Mesenteric fat pad (tissue), 1 donor: Measurements from ENCODE around the gene LRRC43. TPM values are rescaled to one million over a fixed set of nuclear protein-coding genes. Genes with fewer than 3 reads are reported as not detected.
"Not testable (repeated sequence)": the region's sequence is repeated elsewhere in the genome, so short reads cannot be mapped to it uniquely, and the experiment has no call there.

Source experiments
- DNase-seq: peaks from one replicate; pipeline ENCODE4 v3.0.0-alpha.2; 2020; ENCODE audit warnings: low spot score
- total RNA-seq: library from RNA; stranded (reverse); fragmentation: NEBNext Ultra II Directional; extraction: Animal tissue kit (Norgen Biotek cat#: 25700); gene quantifications from one replicate; pipeline ENCODE4 v1.2.1, GENCODE V29; 2021
- donor health status: DM: yes; HTN: yes; CAD: no.

The LRRC43 gene
- total RNA-seq, 1 donor from 2014 or later, result 1.1 TPM

DNA sequence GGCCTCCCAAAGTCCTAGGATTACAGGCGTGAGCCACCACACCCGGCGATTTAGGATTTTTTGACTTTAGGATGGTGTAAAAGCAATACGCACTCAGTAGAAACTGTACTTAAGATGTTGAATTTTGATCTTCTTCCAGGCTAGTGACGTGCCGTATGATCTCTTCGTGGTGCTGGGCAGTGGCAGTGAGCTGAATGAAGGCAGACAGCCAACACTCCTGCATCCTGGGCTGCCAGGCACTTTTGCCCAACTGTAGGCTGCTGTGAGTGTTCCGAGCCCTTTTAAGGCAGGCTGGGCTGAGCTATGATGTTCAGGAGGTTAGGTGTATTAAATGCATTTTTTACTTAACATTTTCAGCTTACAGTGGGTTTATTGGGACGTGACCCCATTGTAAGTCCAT lies 30.2 kb upstream of the LRRC43 start:
- DNase-seq, result no peak

GRCh38 chr12:122155705-122156104 lies 27.2 kb upstream of the LRRC43 start:
- DNase-seq, result no peak

GRCh38 chr12:122158700-122159285 lies 24.1 kb upstream of the LRRC43 start:
- no peak for DNase-seq

GRCh38 chr12:122159882-122160281 lies 23.0 kb upstream of the LRRC43 start:
- no peak for DNase-seq

GRCh38 chr12:122160761-122161160 lies 22.2 kb upstream of the LRRC43 start:
- no peak for DNase-seq

GRCh38 chr12:122161682-122162081 lies 21.2 kb upstream of the LRRC43 start:
- DNase-seq, result no peak

DNA sequence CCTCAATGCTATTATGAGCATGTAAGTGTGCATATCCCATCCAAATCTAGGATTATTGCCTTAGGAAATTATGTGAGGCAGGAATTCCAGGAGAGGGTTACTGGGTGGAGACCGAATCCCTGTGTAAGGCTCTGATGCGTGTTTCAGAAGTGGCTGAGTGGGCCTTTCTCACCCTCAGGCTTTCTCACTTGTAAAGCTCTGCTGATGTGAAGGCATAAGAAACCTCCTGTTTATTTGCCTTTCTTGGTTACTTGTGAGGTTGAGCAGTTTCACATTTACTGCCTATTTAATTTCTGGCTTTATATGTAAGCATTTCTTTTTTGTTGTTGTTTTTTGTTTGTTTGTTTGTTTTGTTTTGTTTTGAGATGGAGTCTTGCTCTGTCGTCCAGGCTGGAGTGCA lies 19.9 kb upstream of the LRRC43 start:
- no peak for DNase-seq

- DNase-seq, result no peak
These were observed 16.2 kb upstream of the LRRC43 start for GRCh38 chr12:122166422-122167349.

DNA sequence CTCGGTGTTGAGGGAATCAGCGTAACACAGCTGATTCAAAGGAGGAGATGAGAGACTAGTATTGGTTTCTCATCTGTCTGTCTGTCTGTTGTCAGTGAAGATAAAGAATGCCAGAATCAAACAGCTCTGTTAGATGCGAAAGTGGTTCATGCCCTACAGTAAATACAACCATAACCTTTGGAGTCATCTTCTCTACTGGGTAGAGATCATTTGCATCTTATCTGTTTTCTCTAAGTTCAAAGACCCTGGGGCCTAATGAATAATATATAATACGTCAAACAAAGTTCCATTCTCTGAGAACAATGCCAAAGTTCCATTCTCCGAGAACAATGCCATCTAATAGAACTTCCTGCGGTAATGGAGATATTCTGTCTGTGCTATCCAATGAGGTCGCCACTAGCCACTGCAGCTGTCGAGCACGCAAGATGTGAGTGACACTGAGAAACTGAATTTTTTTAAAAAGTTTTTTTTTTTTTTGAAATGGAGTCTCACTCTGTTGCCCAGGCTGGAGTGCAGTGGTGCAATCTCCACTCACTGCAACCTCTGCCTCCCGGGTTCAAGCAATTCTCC lies 15.5 kb upstream of the LRRC43 start:
- DNase-seq, result no peak

GRCh38 chr12:122168492-122168891 lies 14.4 kb upstream of the LRRC43 start:
- no peak for DNase-seq

- no peak for DNase-seq
These were observed 11.5 kb upstream of the LRRC43 start for GRCh38 chr12:122171399-122171798.

DNA sequence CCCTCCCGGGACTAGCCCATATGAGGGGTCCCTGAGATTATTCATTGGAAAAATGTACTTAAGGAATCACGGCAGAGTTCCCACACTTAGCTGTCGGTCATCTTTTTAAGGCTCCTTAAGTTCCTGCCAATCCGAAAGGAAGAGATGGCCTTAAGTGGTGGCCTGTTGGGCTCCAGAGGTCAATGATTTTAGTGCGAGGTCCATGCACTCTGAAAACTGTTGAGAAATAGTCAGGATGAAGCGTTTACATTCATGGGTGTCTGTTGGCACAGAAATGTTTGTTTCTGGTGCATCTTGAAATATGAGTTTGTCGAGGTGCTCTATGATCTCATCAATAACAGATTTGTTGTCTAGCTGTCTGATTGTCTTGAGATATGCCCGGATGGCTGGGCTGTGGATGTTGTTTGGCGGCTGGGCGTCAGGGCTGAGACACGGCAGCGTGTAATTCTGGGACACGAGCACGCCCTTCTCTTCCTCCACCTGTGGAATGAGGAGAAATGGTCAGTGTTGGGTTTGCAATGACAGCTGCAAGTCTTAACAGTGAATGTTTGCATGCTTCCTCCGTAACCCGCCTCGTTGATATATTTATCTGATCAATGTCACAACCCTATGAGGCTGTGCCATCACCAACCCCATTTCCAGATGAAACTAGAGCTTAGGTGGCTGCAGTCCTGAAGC lies 10.5 kb upstream of the LRRC43 start:
- no peak for DNase-seq

- no peak for DNase-seq
These were observed 8.6 kb upstream of the LRRC43 start, which contains the start of gene IL31 for GRCh38 chr12:122174155-122174845. Gene IL31, minus strand, starts transcription at chr12:122174221. Its CDS starts 49 bp downstream, at chr12:122174172.

GRCh38 chr12:122176473-122176872 lies 6.5 kb upstream of the LRRC43 start:
- DNase-seq, result not testable (repeated sequence)

DNA sequence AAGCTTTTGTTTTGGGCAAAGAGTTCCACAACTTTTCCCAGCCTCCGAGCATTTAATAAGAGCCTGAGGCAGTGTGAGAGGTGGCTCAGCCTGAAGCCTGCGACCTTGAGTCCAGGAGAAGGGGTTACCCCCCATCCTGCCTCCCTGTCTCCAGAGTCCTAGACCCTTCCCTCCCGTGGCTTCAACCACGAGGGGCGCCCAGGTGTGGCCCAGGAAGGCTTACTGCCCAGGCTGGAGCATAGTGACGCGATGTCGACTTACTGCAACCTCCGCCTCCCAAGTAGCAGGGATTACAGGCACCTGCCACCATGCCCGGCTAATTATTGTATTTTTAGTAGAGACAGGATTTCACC lies 641 bp downstream of the LRRC43 start:
- DNase-seq, result no peak

DNA sequence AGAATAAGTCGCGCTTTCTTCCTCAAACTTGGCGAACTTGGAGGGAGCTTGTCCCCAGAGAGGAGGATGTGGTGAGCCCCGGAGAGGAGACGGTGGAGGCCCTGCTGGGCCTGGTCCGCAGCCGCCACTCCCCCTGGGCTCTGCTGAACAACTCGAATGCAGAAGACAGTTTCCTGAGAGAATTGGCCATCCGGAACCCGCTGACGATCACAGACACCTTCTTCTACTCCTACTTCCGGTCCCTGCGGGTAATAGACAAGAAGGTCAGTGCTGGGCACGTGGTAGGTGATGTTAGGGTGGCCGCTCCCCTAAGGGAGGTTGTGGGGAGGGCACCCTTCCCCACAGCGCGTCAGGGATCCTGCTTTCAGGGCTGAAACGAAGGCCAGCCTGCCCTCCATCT lies 1.6 kb downstream of the LRRC43 start:
- DNase-seq, result no peak

DNA sequence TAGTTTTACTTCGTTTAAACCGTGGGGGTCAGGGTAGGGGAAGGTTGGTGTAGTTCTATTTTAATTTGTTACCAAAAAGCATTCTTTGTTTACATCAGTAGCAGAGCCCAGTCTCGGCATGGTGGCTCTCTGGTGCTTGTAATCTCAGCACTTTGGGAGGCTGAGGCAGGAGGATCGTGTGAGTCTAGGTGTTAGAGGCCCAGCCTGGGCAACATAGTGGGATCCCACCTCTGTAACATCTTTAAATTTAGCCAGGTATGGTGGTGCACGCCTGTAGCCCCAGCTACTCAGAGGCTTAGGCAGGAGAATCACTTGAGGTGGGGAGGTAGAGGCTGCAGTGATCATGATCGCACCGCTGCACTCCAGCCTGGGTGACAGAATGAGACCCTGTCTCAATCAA lies 2.2 kb downstream of the LRRC43 start:
- no peak for DNase-seq

DNA sequence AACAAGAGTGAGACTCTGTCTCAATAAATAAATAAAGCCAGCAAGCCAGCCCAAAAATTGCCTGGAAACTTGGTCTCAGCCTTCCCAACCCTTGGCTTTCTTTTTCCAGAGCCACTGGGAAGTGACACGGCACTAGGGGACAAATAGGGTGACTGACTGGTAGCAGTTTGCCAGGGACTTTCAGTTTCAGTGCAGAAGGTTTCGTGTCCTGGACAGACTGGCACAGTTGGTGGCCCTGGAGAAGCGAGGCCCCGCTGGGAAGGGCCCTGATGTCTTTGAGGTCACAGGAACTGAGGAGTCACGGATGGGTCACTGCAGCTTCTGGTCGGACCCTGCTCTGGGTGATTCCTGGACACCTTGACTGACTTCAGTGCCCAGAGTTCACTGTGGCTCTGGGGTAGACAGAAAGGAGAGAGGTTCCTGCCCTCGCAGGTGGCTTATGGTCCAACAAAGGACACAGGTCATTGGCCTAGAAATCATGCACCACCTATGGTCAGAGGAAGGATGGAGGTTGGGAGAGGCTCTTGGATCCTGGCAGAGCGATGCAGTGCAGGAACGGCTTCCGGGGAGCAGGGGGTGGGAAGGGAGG lies 2.7 kb downstream of the LRRC43 start:
- DNase-seq, result no peak

DNA sequence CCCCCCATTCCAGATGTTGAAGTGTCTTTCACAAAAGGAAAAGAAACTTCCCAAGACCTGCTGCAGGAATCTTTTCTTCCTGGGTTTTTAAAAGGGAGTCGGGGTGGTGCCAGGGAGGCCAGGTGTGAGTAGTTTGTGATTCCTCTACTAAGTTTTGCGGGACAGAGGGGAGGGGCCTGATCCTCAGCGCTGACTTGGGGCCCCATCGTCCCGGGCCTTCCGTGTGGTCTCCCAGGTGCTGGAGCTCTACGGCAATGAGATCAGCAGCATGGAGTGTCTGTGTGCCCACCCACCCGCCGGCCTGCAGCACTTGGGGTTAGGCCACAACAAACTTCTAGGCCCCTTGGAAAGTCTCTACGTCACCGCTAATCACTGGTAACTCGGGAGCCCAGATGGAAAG lies 4.5 kb downstream of the LRRC43 start:
- no peak for DNase-seq

DNA sequence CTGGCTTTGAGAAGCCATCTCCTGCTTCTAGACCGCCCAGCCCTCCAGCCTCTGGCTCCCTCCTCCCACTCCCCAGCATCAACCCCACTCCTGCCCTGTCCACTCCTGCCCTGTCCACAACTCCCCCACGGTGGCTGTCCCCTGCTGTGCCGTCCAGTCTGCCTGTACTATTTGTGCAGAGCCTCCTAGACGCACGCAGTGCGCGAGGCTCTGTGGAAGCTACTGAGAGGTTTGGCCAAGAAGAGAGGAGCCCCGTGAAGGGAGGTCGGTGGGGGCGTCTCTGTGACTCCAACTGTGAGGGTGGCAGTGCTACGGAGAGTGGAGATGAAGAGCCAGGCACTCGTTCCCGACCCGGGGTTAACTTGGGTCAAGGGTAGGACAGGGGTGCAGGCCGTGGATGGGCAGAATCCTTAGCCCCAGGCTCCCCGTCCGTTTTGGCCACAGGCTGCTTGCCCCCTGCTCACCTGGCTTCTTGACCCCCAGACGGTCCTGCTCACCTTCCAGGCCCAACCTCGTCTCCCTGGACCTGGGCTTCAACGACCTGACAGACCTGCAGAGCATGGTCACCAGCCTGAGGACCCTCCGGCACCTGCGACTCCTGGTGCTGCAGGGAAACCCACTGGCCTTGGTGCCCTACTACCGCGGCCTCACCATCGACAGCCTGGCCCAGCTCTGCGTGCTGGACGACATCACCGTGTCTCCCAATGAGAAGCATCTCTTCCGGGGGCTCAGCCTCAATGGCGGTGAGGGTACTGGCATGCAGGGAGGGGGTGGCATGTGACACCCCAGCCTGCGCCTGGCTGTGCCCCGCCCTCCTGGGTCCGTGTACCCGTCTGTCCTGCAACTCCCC lies 6.9 kb downstream of the LRRC43 start:
- no peak for DNase-seq
